Vagina (tissue), 2 donors: ENCODE measurements around the gene C1QL1. TPM values are rescaled to one million over a fixed set of nuclear protein-coding genes. Genes with fewer than 3 reads are reported as not detected.

Source experiments
- DNase-seq, 2 donors: peaks; one replicate each; pipeline ENCODE4 v3.0.0-alpha.2; 2017; ENCODE audit errors: extremely low spot score in 2 of 2
- H3K27ac ChIP-seq: fragments of 200-600 bp; sonication (generic); one replicate; pipeline ENCODE4 v1.5.1; 2019
- H3K27me3 ChIP-seq: fragments of 200-600 bp; sonication (generic); one replicate; pipeline ENCODE4 v1.5.1; 2019
- H3K36me3 ChIP-seq, 2 donors: fragments of 200-600 bp; sonication (generic); one replicate each; pipeline ENCODE4 v1.5.1; 2017 to 2019
- H3K4me1 ChIP-seq: fragments of 200-600 bp; sonication (generic); one replicate; pipeline ENCODE4 v1.5.1; 2019
- H3K4me3 ChIP-seq, 2 donors: fragments of 200-600 bp; sonication (generic); 1 replicate in 1 of 2; 2 replicates in 1 of 2; pipeline ENCODE4 v1.5.1; 2016 to 2019
- H3K9me3 ChIP-seq: fragments of 200-600 bp; sonication (generic); one replicate; pipeline ENCODE4 v1.5.1; 2019
- POLR2A ChIP-seq, 2 donors: fragments of 450-650 bp; IDR thresholded peaks; one replicate each; pipeline ENCODE4 v1.6.1; 2017; ENCODE audit warnings: antibody characterized with exemption in 2 of 2, mild to moderate bottlenecking in 2 of 2, moderate library complexity in 2 of 2
- POLR2AphosphoS5 ChIP-seq, 2 donors: sonication (generic); formaldehyde crosslinking; IDR thresholded peaks; one replicate each; pipeline ENCODE4 v1.9.0; 2017; ENCODE audit warnings: antibody characterized with exemption in 2 of 2, mild to moderate bottlenecking in 2 of 2, low read depth in 1 of 2; ENCODE audit not compliant: insufficient read depth in 1 of 2
- intact Hi-C: fragments of 100-400 bp; cut with DNase I; formaldehyde crosslinking; loops from one replicate; pipeline ENCODE4 v1.15.1; 2023
- total RNA-seq: library from RNA; depleted of rRNA; stranded (reverse); fragments of >200 nt; gene quantifications from one replicate; pipeline ENCODE4 v1.2.3, GENCODE V29; 2016
- TF ChIP-seq, protein P1 (sequence below), 3 experiments: fragments of 450-650 bp in 2 of 3; fragments of 200-600 bp in 1 of 3; sonication (generic) in 1 of 3; IDR thresholded peaks; one replicate each; pipeline ENCODE4 v1.5.1; 2017 to 2019; ENCODE audit warnings: antibody characterized with exemption in 3 of 3, mild to moderate bottlenecking in 2 of 3, moderate library complexity in 2 of 3

Gene C1QL1
- total RNA-seq, 1 donor from 2014 or later = 6.9 TPM

GRCh38 chr17:44979426-44979995, 11.4 kb upstream of the C1QL1 start:
- no peaks in the 10 kb centered on the region for H3K27me3 ChIP-seq
- H3K27ac ChIP-seq = peak overlapping the region; percentile 78
- H3K36me3 ChIP-seq = no peaks in the 10 kb centered on the region
- no peak overlapping the region for H3K4me3 ChIP-seq
- no peak for DNase-seq
- TF ChIP-seq POLR2AphosphoS5 (IDR thresholded peaks at IDR 0.05; ENCODE audit: insufficient read depth in 1 of 2, low read depth in 1 of 2) (peak in 1 of 2 donors; percentile 71), POLR2A (IDR thresholded peaks at IDR 0.05) (no peak)
- TF ChIP-seq, protein P1, sequence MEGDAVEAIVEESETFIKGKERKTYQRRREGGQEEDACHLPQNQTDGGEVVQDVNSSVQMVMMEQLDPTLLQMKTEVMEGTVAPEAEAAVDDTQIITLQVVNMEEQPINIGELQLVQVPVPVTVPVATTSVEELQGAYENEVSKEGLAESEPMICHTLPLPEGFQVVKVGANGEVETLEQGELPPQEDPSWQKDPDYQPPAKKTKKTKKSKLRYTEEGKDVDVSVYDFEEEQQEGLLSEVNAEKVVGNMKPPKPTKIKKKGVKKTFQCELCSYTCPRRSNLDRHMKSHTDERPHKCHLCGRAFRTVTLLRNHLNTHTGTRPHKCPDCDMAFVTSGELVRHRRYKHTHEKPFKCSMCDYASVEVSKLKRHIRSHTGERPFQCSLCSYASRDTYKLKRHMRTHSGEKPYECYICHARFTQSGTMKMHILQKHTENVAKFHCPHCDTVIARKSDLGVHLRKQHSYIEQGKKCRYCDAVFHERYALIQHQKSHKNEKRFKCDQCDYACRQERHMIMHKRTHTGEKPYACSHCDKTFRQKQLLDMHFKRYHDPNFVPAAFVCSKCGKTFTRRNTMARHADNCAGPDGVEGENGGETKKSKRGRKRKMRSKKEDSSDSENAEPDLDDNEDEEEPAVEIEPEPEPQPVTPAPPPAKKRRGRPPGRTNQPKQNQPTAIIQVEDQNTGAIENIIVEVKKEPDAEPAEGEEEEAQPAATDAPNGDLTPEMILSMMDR (IDR thresholded peaks at IDR 0.05) = no peak
- H3K9me3 ChIP-seq = no peaks in the 10 kb centered on the region
- intact Hi-C loops = no loop called here
- H3K4me1 ChIP-seq = peaks cover 46% of the 10 kb centered on the region

GRCh38 chr17:44978807-44979206, 10.7 kb upstream of the C1QL1 start:
- Histone ChIP-seq H3K27me3 (no peaks in the 10 kb centered on the region), H3K9me3 (no peaks in the 10 kb centered on the region), H3K4me1 (peaks cover 46% of the 10 kb centered on the region), H3K36me3 (no peaks in the 10 kb centered on the region), H3K27ac (peak overlapping the region; percentile 78), H3K4me3 (no peak overlapping the region)
- DNase-seq = no peak
- no peak for TF ChIP-seq POLR2AphosphoS5 (IDR thresholded peaks at IDR 0.05; ENCODE audit: insufficient read depth in 1 of 2, low read depth in 1 of 2)
- no peak for TF ChIP-seq POLR2A (IDR thresholded peaks at IDR 0.05)
- TF ChIP-seq, protein P1 (IDR thresholded peaks at IDR 0.05) = no peak
- intact Hi-C loops = no loop called here

DNA sequence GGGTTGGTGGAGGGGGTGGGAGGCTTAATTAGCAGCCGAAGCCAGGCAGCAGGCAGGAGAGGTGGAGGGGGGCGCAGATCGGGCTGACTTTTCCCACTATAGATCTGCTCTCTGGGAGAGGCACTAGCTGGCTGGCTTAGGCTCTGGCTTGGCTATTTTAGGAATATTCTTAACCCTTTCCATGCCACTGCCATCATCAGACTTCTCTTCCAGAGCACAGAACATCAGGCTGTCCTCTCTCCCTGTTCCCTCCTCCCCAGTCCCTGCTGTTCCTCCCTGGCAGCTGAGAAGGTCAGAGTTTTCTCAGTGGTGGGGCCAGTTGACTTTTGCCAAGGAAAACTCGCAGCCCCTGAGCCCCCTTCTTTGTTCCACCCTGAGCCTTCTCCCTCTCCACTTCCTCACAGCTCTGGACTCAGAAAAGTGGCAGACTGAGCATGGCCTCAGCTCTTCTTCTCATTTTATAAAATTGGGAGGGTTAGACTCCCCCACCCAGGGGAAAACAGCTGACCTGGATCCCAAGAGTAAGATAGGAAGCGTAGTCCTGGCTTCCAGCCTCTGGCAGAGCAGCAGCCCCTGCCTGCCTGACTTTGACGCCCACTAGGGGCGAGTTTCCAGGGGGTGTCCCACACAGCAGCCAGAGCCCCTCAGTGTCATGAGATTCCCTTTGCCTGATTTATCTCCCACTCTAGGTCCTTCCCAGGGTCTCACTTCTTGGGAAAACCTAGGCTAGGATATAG, 9.9 kb upstream of the C1QL1 start:
- no peak overlapping the region for H3K4me3 ChIP-seq
- H3K4me1 ChIP-seq = peaks cover 46% of the 10 kb centered on the region
- no peaks in the 10 kb centered on the region for H3K9me3 ChIP-seq
- no peaks in the 10 kb centered on the region for H3K27me3 ChIP-seq
- intact Hi-C loops = no loop called here
- TF ChIP-seq POLR2A (IDR thresholded peaks at IDR 0.05) (no peak), POLR2AphosphoS5 (IDR thresholded peaks at IDR 0.05; ENCODE audit: insufficient read depth in 1 of 2, low read depth in 1 of 2) (no peak)
- TF ChIP-seq, protein P1 (IDR thresholded peaks at IDR 0.05) = no peak
- peak overlapping the region; percentile 78 for H3K27ac ChIP-seq
- H3K36me3 ChIP-seq = no peaks in the 10 kb centered on the region
- no peak for DNase-seq

GRCh38 chr17:44977065-44977464, 9.0 kb upstream of the C1QL1 start:
- DNase-seq = no peak
- peak overlapping the region; percentile 59 for H3K27ac ChIP-seq
- H3K9me3 ChIP-seq = no peaks in the 10 kb centered on the region
- peaks cover 45% of the 10 kb centered on the region for H3K4me1 ChIP-seq
- TF ChIP-seq, protein P1 (IDR thresholded peaks at IDR 0.05) = no peak
- no peak overlapping the region for H3K4me3 ChIP-seq
- no peaks in the 10 kb centered on the region for H3K27me3 ChIP-seq
- H3K36me3 ChIP-seq = no peaks in the 10 kb centered on the region
- intact Hi-C loops = no loop called here

DNA sequence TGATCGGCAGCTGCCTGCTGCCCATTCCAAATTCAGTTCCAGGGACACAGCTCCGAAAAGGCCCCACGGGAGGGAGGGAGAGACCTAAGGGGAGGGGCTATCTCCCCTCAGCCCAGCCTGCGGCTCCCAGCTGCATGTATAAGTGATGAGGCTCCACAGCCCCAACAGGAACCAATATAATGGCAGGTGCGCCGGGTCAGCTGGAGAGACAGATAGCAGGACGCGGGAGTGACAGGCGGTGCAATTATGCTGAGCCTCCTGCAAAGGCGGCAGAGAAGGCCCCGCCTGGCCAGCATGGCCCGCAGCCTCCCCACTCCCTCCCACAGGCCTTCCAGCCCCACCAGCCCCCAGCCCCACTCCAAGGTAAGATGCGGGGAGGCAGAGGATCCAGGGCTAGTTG, 8.1 kb upstream of the C1QL1 start:
- no peak overlapping the region for H3K4me3 ChIP-seq
- peaks cover 37% of the 10 kb centered on the region for H3K4me1 ChIP-seq
- H3K27ac ChIP-seq = no peak overlapping the region
- DNase-seq = no peak
- no peaks in the 10 kb centered on the region for H3K27me3 ChIP-seq
- TF ChIP-seq, protein P1 (IDR thresholded peaks at IDR 0.05) = no peak
- TF ChIP-seq POLR2A (IDR thresholded peaks at IDR 0.05) (no peak), POLR2AphosphoS5 (IDR thresholded peaks at IDR 0.05; ENCODE audit: insufficient read depth in 1 of 2, low read depth in 1 of 2) (no peak)
- no peaks in the 10 kb centered on the region for H3K36me3 ChIP-seq
- intact Hi-C loops = no loop called here
- H3K9me3 ChIP-seq = no peaks in the 10 kb centered on the region
